ENCODE measurements around the gene SRCAP.

GRCh38 chr16:30680326-30680725 is 18.6 kb upstream of the SRCAP start:
- TF ChIP-seq CTCF (IDR thresholded peaks at IDR 0.05), result no peak
- TF ChIP-seq POLR2A (IDR thresholded peaks at IDR 0.05), result no peak
